ENCODE data around the gene AGBL2.
"Not testable (repeated sequence)": the region's sequence is repeated elsewhere in the genome, so short reads cannot be mapped to it uniquely, and the experiment has no call there.

AGBL2 gene

DNA sequence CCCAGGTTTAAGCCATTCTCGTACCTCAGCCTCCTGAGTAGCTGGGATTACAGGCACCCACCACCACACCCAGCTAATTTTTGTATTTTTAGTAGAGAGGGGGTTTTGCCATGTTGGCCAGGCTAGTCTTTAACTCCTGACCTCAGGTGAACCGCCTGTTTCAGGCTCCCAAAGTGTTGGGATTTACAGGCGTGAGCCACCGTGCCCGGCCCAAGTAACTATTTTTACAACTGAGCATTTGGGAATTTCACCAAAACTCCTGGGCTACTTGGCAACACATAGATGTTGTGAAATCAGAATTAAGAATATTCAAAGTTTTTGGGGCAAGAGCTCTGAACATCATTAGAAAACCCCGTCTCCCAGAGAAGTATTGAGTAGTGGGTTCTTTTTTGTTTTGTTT lies 74.7 kb downstream of the AGBL2 start:
- not testable (repeated sequence) for DNase-seq (ENCODE audit: low read depth in 3 of 3, low spot score in 1 of 3)

DNA sequence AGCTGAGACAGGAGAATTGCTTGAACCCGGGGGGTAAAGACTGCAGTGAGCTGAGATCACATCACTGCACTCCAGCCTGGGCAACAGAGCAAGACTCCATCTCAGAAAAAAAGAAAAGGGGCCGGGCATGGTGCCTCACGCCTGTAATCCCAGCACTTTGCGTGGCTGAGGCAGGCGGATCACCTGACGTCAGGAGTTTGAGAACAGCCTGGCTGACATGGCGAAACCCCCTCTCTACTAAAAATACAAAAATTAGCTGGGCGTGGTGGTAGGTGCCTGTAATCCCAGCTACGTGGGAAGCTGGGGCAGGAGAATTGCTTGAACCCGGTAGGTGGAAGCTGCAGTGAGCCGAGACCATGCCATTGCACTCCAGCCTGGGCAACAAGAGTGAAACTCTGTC lies 78.8 kb downstream of the AGBL2 start:
- DNase-seq (ENCODE audit: low read depth in 3 of 3, low spot score in 1 of 3), result not testable (repeated sequence)

- no peak for DNase-seq (ENCODE audit: low read depth in 3 of 3, low spot score in 1 of 3)
These were observed 83.7 kb downstream of the AGBL2 start for GRCh38 chr11:47631473-47631872.

- DNase-seq (ENCODE audit: low read depth in 3 of 3, low spot score in 1 of 3), result no peak
These were observed 87.1 kb downstream of the AGBL2 start for GRCh38 chr11:47628026-47628425.

DNA sequence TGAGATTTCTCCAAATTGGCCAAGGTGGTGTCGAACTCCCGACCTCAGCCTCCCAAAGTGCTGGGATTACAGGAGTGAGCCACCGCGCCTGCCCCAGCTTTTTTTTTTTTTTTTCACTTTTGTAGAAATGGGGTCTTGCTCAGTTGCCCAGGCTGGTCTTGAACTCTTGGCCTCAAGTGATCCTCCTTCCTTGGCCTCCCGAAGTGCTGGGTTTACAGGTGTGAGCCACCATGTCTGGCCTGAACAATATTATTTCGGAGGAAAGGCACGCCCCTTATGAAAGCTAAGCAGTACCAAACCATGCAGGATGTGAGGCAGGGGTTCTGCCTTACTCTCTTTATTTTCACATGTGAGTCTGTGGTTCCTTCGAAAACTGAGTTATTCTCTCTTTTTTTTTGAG lies 88.9 kb downstream of the AGBL2 start:
- DNase-seq (ENCODE audit: low read depth in 3 of 3, low spot score in 1 of 3), result no peak

DNA sequence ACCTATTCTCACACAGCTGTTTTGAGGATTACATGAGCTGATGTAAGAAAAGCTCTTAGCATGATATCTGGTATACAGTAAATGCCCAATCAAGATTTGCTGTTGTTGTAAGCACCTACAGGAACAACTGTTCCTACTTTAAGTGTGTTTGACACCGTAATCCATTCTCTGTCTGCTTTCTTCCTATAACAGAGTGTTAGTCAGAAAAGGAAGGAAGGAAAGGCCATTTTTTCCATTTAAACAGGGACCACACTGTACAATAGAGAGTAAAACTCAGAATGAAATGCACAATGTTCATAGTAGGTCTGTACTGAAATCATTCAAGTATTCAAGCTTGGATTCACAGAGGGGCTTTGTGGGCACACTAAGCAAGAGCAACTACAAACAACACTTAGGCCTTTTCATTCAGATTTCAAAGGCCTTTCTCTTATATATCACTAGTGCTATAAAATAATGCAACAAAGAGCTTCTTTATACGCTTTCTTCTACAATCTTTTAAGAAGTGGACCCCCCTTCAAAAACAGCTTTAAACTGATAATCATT lies 94.3 kb downstream of the AGBL2 start:
- DNase-seq (ENCODE audit: low read depth in 3 of 3, low spot score in 1 of 3), result no peak

- DNase-seq (ENCODE audit: low read depth in 3 of 3, low spot score in 1 of 3), result no peak
These were observed 97.8 kb downstream of the AGBL2 start for GRCh38 chr11:47617417-47617809.

GRCh38 chr11:47616726-47617416 lies 98.3 kb downstream of the AGBL2 start:
- DNase-seq (ENCODE audit: low read depth in 3 of 3, low spot score in 1 of 3), result no peak

- DNase-seq (ENCODE audit: low read depth in 3 of 3, low spot score in 1 of 3), result no peak
These were observed 99.9 kb downstream of the AGBL2 start for GRCh38 chr11:47615249-47615648.

- no peak for DNase-seq (ENCODE audit: low read depth in 3 of 3, low spot score in 1 of 3)
These were observed 103.8 kb downstream of the AGBL2 start for GRCh38 chr11:47611348-47611794.

GRCh38 chr11:47609675-47610074 lies 105.5 kb downstream of the AGBL2 start:
- no peak for DNase-seq (ENCODE audit: low read depth in 3 of 3, low spot score in 1 of 3)
